H9 (cell line): ENCODE results near the gene ELOVL6. TPM values are rescaled to one million over a fixed set of nuclear protein-coding genes. Genes with fewer than 3 reads are reported as not detected.

ENCODE experiments used
- DNase-seq: peaks from one replicate; pipeline ENCODE4 v3.0.0-alpha.2; 2017
- H2AFZ ChIP-seq: one replicate; pipeline ENCODE4 v1.6.1; 2013; ENCODE audit warnings: mild to moderate bottlenecking, low read length, control low read depth, moderate library complexity
- H2AK5ac ChIP-seq: 2 replicates; pipeline ENCODE4 v1.6.1; 2013; ENCODE audit warnings: low read length, control low read depth, mixed read lengths; ENCODE audit not compliant: insufficient read length
- H2BK120ac ChIP-seq: one replicate; pipeline ENCODE4 v1.6.1; 2013; ENCODE audit warnings: low read depth, mild to moderate bottlenecking, low read length, control low read depth, inconsistent platforms; ENCODE audit not compliant: poor library complexity, severe bottlenecking
- H2BK12ac ChIP-seq: 2 replicates; pipeline ENCODE4 v1.6.1; 2013; ENCODE audit warnings: low read length, control low read depth, mixed read lengths, low read depth; ENCODE audit not compliant: insufficient read length
- H2BK15ac ChIP-seq: 2 replicates; pipeline ENCODE4 v1.6.1; 2013; ENCODE audit warnings: low read depth, low read length, control low read depth
- H2BK20ac ChIP-seq: one replicate; pipeline ENCODE4 v1.6.1; 2013; ENCODE audit warnings: low read depth, mild to moderate bottlenecking, low read length, control low read depth, inconsistent platforms; ENCODE audit not compliant: poor library complexity, severe bottlenecking
- H2BK5ac ChIP-seq: 2 replicates; pipeline ENCODE4 v1.6.1; 2013; ENCODE audit warnings: low read length, control low read depth, mixed read lengths; ENCODE audit not compliant: insufficient read length
- H3K14ac ChIP-seq: 2 replicates; pipeline ENCODE4 v1.6.1; 2013; ENCODE audit warnings: low read length, control low read depth; ENCODE audit not compliant: insufficient read depth
- H3K18ac ChIP-seq: 2 replicates; pipeline ENCODE4 v1.6.1; 2013; ENCODE audit warnings: low read depth, mild to moderate bottlenecking, mixed read lengths, low read length, control low read depth; ENCODE audit not compliant: insufficient read length
- H3K23ac ChIP-seq: 2 replicates; pipeline ENCODE4 v1.6.1; 2013; ENCODE audit warnings: low read length, control low read depth, mixed read lengths, low read depth; ENCODE audit not compliant: insufficient read length
- H3K23me2 ChIP-seq: 2 replicates; pipeline ENCODE4 v1.6.1; 2013; ENCODE audit warnings: low read depth, mild to moderate bottlenecking, mixed read lengths, low read length, control low read depth; ENCODE audit not compliant: insufficient read length, poor library complexity, severe bottlenecking
- H3K27ac ChIP-seq: 2 replicates; pipeline ENCODE4 v1.5.1; 2013; ENCODE audit warnings: low read length, control low read depth, mixed read lengths, low read depth; ENCODE audit not compliant: insufficient read length
- H3K27me3 ChIP-seq: 2 replicates; pipeline ENCODE4 v1.6.1; 2013; ENCODE audit warnings: low read length, control low read depth, inconsistent platforms; ENCODE audit not compliant: insufficient read depth
- H3K4ac ChIP-seq: 2 replicates; pipeline ENCODE4 v1.6.1; 2013; ENCODE audit warnings: low read depth, mild to moderate bottlenecking, control low read depth, inconsistent platforms, low read length, moderate library complexity
- H3K4me1 ChIP-seq: 2 replicates; pipeline ENCODE4 v1.6.1; 2013; ENCODE audit warnings: low read length, control low read depth, inconsistent platforms; ENCODE audit not compliant: insufficient read depth
- H3K4me2 ChIP-seq: 2 replicates; pipeline ENCODE4 v1.6.1; 2013; ENCODE audit warnings: low read length, control low read depth, mixed read lengths; ENCODE audit not compliant: insufficient read length, insufficient read depth
- H3K56ac ChIP-seq: 2 replicates; pipeline ENCODE4 v1.6.1; 2013; ENCODE audit warnings: low read depth, mild to moderate bottlenecking, mixed read lengths, low read length, control low read depth; ENCODE audit not compliant: insufficient read length
- H3K79me1 ChIP-seq: 2 replicates; pipeline ENCODE4 v1.6.1; 2013; ENCODE audit warnings: low read depth, mild to moderate bottlenecking, moderate library complexity, low read length, control low read depth, inconsistent platforms; ENCODE audit not compliant: insufficient read depth, poor library complexity, severe bottlenecking
- H3K79me2 ChIP-seq: 2 replicates; pipeline ENCODE4 v1.6.1; 2013; ENCODE audit warnings: low read length, control low read depth, inconsistent platforms; ENCODE audit not compliant: insufficient read depth
- H3K9ac ChIP-seq: 2 replicates; pipeline ENCODE4 v1.6.1; 2013; ENCODE audit warnings: low read length, control low read depth, mixed read lengths; ENCODE audit not compliant: insufficient read length; ENCODE audit errors: extremely low read depth
- H3K9me3 ChIP-seq: one replicate; pipeline ENCODE4 v1.6.1; 2013; ENCODE audit warnings: low read depth, low read length, inconsistent platforms; ENCODE audit not compliant: control insufficient read depth
- H3T11ph ChIP-seq: one replicate; pipeline ENCODE4 v1.6.1; 2013; ENCODE audit warnings: mild to moderate bottlenecking, low read length, control low read depth, inconsistent platforms
- H4K20me1 ChIP-seq: one replicate; pipeline ENCODE4 v1.6.1; 2013; ENCODE audit not compliant: control insufficient read depth, insufficient read length, insufficient read depth
- H4K5ac ChIP-seq: 2 replicates; pipeline ENCODE4 v1.6.1; 2013; ENCODE audit warnings: low read depth, mild to moderate bottlenecking, mixed read lengths, low read length, control low read depth; ENCODE audit not compliant: insufficient read length
- H4K8ac ChIP-seq: replicated peaks from 2 replicates; pipeline ENCODE4 v1.6.1; 2013; ENCODE audit warnings: low read length, control low read depth, mixed read lengths, low read depth; ENCODE audit not compliant: insufficient read length
- H4K91ac ChIP-seq: 2 replicates; pipeline ENCODE4 v1.6.1; 2013; ENCODE audit warnings: low read depth, mild to moderate bottlenecking, moderate library complexity, mixed read lengths, low read length, control low read depth; ENCODE audit not compliant: insufficient read length
- H3K27ac Mint-ChIP-seq, 3 experiments: 2 replicates in 2 of 3; 3 replicates in 1 of 3; pipeline ENCODE4 v1.8.0; 2020 to 2021; ENCODE audit warnings: mixed read lengths in 3 of 3, mild to moderate bottlenecking in 1 of 3, moderate library complexity in 1 of 3
- H3K27me3 Mint-ChIP-seq: 2 replicates; pipeline ENCODE4 v1.8.0; 2021; ENCODE audit warnings: low read depth, mild to moderate bottlenecking, moderate library complexity, mixed read lengths
- H3K36me3 Mint-ChIP-seq, 3 experiments: 2 replicates in 2 of 3; 3 replicates in 1 of 3; pipeline ENCODE4 v1.8.0; 2020 to 2021; ENCODE audit warnings: low read depth in 3 of 3, mixed read lengths in 3 of 3; ENCODE audit not compliant: insufficient read depth in 1 of 3
- H3K4me1 Mint-ChIP-seq, 2 experiments: 2 replicates each; pipeline ENCODE4 v1.8.0; 2020; ENCODE audit warnings: mixed read lengths in 2 of 2
- H3K4me3 Mint-ChIP-seq, 2 experiments: 2 replicates in 1 of 2; 3 replicates in 1 of 2; pipeline ENCODE4 v1.8.0; 2020 to 2021; ENCODE audit warnings: mild to moderate bottlenecking in 2 of 2, mixed read lengths in 2 of 2, moderate library complexity in 1 of 2
- H3K9me3 Mint-ChIP-seq, 2 experiments: 2 replicates in 1 of 2; 3 replicates in 1 of 2; pipeline ENCODE4 v1.8.0; 2020; ENCODE audit warnings: mild to moderate bottlenecking in 2 of 2, mixed read lengths in 2 of 2, moderate library complexity in 1 of 2
- WGBS: extraction: QIAGEN DNeasy Blood & Tissue Kit; methylation state at CpG from one replicate; pipeline ENCODE4 v1.1.7; 2013; ENCODE audit warnings: missing lambda C conversion rate, low lambda C conversion rate, mixed read lengths; ENCODE audit not compliant: insufficient read length; ENCODE audit errors: extremely low coverage; 5-methylcytosine and 5-hydroxymethylcytosine counted together
- total RNA-seq: library from RNA; stranded (reverse); gene quantifications from 2 replicates; pipeline ENCODE4 v1.2.1, GENCODE V29; 2021
- TF ChIP-seq, protein P1 (sequence below): fragments of 200-600 bp; sonication (generic); conservative IDR thresholded peaks from 3 replicates; pipeline ENCODE4 v1.8.0; 2021; ENCODE audit warnings: antibody characterized with exemption, mild to moderate bottlenecking

Gene ELOVL6
- total RNA-seq, 1 experiment from 2014 or later, result 64.6 TPM

DNA sequence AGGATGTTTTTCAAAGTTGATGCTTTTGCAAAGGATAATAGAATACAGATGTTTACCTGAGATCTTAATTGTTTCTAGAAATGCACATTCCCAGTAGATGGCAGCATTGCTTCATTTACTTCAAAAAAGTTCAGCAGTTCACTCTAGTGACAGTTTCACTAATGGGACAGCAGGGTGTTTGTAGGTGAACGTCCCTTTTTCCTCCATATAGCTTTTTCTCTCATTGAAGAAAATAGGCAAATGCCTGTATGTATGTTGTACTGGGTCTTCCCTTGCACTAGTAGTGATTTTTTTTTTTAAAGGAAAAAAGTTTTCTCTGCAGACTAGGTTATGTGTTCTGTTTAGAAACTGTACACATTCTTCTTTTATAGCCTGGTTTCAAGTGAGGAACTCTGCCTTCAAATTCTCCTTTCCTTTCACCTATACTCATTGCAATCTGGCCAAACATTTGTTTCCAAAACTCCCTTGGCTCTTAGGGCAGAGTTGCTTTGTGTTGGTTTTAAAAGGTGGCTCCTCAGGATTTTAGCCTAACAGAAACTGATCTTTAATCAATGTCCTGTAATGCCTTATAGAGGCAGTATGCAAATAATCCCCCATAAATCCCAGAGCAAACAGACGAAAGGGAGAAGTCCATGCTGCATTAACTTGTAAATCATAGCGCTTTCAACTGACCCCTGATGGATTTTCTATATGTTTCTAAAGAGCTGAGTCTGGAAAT, 199.4 kb downstream of the ELOVL6 start:
- Histone ChIP-seq H3K27ac (no peak overlapping the region), H2AK5ac (no peak overlapping the region), H2BK120ac (no peak overlapping the region), H4K5ac (no peak overlapping the region), H3K79me2 (no peaks in the 10 kb centered on the region), H3K56ac (no peak overlapping the region), H2BK5ac (no peak overlapping the region), H3K9me3 (no peaks in the 10 kb centered on the region), H3K4me1 (no peaks in the 10 kb centered on the region), H3T11ph (no peak overlapping the region), H3K23ac (no peak overlapping the region), H4K91ac (no peak overlapping the region), H2AFZ (no peak overlapping the region), H4K20me1 (no peaks in the 10 kb centered on the region), H3K4me2 (no peak overlapping the region), H3K79me1 (no peaks in the 10 kb centered on the region), H3K4ac (no peak overlapping the region), H2BK20ac (no peak overlapping the region), H3K23me2 (no peaks in the 10 kb centered on the region), H3K14ac (no peak overlapping the region), H4K8ac (no peak overlapping the region), H3K18ac (no peak overlapping the region), H2BK12ac (no peak overlapping the region), H3K27me3 (no peaks in the 10 kb centered on the region), H2BK15ac (no peak overlapping the region), H3K9ac (no peak overlapping the region)
- no peaks in the 10 kb centered on the region for H3K27me3 Mint-ChIP-seq
- no peaks in the 10 kb centered on the region for H3K36me3 Mint-ChIP-seq
- TF ChIP-seq, protein P1, sequence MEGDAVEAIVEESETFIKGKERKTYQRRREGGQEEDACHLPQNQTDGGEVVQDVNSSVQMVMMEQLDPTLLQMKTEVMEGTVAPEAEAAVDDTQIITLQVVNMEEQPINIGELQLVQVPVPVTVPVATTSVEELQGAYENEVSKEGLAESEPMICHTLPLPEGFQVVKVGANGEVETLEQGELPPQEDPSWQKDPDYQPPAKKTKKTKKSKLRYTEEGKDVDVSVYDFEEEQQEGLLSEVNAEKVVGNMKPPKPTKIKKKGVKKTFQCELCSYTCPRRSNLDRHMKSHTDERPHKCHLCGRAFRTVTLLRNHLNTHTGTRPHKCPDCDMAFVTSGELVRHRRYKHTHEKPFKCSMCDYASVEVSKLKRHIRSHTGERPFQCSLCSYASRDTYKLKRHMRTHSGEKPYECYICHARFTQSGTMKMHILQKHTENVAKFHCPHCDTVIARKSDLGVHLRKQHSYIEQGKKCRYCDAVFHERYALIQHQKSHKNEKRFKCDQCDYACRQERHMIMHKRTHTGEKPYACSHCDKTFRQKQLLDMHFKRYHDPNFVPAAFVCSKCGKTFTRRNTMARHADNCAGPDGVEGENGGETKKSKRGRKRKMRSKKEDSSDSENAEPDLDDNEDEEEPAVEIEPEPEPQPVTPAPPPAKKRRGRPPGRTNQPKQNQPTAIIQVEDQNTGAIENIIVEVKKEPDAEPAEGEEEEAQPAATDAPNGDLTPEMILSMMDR, result peak; percentile 80
- no CpG with 5 or more reads among the region's 3 CpGs for WGBS
- no peak overlapping the region for H3K27ac Mint-ChIP-seq
- DNase-seq, result no peak
- H3K9me3 Mint-ChIP-seq, result no peaks in the 10 kb centered on the region
- no peak overlapping the region for H3K4me3 Mint-ChIP-seq
- no peaks in the 10 kb centered on the region for H3K4me1 Mint-ChIP-seq
